Measurements from ENCODE around the gene TBCC.

DNA sequence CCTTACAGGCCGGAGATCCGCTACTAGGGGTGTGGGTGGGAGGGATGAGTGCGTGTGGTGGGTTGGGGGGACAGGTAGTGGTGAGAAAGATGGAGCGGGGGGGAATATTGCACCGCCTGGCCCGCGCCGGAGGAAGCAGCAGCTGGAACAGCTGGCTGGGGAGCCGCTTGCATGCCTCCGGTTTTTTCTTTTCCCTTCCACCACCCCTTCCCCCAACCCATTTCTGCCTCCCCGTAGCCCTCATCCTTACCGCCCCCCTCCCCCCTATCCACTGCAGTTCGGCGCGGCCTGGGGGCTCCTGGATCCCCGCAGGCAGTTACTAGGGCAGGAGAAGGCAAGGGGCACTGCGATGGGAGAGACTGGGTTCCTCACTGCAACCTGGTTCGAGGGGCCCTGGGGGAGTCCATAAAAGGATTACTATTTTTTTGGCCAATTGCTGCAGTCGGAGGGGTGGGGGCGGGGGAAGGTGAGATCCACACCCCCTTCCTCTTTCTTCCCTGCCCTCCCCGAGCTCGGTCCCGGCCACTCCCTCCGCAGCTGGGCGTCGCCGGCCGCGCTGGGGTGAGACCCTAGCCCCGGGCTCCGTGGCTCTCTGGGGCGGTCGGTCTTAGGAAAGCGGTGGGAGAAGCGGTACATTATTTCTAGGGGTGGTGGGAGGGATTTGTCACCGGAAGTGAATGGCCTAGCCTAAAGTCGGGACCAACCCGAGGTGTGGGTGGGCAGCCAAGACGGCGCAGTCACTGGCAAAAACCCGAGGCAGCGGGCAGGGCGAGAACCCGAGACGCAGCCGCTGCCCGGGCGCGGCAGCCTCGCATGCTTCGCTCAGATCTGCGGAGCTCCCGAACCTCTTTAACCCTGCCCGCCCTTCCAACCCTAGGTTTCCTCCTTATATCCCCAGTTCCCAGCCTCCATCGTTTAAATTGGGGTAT lies 824 bp upstream of the TBCC start:
- TF ChIP-seq SMAD9 (CRISPR knock-in tag; IDR thresholded peaks at IDR 0.05): 0 out of 2 replicates have a peak, but pooled peaks have one; percentile 28
- TF ChIP-seq TEAD2 (CRISPR knock-in tag; IDR thresholded peaks at IDR 0.05): no peak
- peak in 1 of 2 experiments; percentile 82; a peak in 3 of 4 replicates for TF ChIP-seq POLR2A (IDR thresholded peaks at IDR 0.05; ENCODE audit: insufficient read depth in 1 of 2, low read depth in 2 of 2, low read length in 2 of 2)
- TF ChIP-seq TCF12 (IDR thresholded peaks at IDR 0.05): no peak
- TF ChIP-seq TCF12 (CRISPR knock-in tag; IDR thresholded peaks at IDR 0.05): peak; percentile 78; the same call in 1 of the 2 replicates
- TF ChIP-seq FOSL2 (CRISPR knock-in tag; IDR thresholded peaks at IDR 0.05): peak; percentile 61
- TF ChIP-seq DR1 (CRISPR knock-in tag; IDR thresholded peaks at IDR 0.05): no peak; the same call in none of the 2 replicates
- TF ChIP-seq ZNF292 (CRISPR knock-in tag; IDR thresholded peaks at IDR 0.05; ENCODE audit: borderline replicate concordance, low read depth): no peak; the same call in 1 of the 2 replicates
- TF ChIP-seq KLF16 (CRISPR knock-in tag; IDR thresholded peaks at IDR 0.05): peak in 1 of 2 experiments; percentile 80; a peak in 2 of 4 replicates
- TF ChIP-seq, protein P1, sequence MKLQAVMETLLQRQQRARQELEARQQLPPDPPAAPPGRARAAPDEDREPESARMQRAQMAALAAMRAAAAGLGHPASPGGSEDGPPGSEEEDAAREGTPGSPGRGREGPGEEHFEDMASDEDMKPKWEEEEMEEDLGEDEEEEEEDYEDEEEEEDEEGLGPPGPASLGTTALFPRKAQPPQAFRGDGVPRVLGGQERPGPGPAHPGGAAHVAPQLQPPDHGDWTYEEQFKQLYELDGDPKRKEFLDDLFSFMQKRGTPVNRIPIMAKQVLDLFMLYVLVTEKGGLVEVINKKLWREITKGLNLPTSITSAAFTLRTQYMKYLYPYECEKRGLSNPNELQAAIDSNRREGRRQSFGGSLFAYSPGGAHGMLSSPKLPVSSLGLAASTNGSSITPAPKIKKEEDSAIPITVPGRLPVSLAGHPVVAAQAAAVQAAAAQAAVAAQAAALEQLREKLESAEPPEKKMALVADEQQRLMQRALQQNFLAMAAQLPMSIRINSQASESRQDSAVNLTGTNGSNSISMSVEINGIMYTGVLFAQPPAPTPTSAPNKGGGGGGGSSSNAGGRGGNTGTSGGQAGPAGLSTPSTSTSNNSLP (IDR thresholded peaks at IDR 0.05; ENCODE audit: low read depth, low read length): no peak
- TF ChIP-seq NCOA2 (CRISPR knock-in tag; IDR thresholded peaks at IDR 0.05): no peak; the same call in 1 of the 2 replicates
- TF ChIP-seq, protein P2, sequence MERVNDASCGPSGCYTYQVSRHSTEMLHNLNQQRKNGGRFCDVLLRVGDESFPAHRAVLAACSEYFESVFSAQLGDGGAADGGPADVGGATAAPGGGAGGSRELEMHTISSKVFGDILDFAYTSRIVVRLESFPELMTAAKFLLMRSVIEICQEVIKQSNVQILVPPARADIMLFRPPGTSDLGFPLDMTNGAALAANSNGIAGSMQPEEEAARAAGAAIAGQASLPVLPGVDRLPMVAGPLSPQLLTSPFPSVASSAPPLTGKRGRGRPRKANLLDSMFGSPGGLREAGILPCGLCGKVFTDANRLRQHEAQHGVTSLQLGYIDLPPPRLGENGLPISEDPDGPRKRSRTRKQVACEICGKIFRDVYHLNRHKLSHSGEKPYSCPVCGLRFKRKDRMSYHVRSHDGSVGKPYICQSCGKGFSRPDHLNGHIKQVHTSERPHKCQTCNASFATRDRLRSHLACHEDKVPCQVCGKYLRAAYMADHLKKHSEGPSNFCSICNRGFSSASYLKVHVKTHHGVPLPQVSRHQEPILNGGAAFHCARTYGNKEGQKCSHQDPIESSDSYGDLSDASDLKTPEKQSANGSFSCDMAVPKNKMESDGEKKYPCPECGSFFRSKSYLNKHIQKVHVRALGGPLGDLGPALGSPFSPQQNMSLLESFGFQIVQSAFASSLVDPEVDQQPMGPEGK (CRISPR knock-in tag; IDR thresholded peaks at IDR 0.05): peak; percentile 94
- TF ChIP-seq, protein P3, sequence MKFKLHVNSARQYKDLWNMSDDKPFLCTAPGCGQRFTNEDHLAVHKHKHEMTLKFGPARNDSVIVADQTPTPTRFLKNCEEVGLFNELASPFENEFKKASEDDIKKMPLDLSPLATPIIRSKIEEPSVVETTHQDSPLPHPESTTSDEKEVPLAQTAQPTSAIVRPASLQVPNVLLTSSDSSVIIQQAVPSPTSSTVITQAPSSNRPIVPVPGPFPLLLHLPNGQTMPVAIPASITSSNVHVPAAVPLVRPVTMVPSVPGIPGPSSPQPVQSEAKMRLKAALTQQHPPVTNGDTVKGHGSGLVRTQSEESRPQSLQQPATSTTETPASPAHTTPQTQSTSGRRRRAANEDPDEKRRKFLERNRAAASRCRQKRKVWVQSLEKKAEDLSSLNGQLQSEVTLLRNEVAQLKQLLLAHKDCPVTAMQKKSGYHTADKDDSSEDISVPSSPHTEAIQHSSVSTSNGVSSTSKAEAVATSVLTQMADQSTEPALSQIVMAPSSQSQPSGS (CRISPR knock-in tag; IDR thresholded peaks at IDR 0.05): peak; percentile 81; the same call in 1 of the 2 replicates
- TF ChIP-seq, protein P4, sequence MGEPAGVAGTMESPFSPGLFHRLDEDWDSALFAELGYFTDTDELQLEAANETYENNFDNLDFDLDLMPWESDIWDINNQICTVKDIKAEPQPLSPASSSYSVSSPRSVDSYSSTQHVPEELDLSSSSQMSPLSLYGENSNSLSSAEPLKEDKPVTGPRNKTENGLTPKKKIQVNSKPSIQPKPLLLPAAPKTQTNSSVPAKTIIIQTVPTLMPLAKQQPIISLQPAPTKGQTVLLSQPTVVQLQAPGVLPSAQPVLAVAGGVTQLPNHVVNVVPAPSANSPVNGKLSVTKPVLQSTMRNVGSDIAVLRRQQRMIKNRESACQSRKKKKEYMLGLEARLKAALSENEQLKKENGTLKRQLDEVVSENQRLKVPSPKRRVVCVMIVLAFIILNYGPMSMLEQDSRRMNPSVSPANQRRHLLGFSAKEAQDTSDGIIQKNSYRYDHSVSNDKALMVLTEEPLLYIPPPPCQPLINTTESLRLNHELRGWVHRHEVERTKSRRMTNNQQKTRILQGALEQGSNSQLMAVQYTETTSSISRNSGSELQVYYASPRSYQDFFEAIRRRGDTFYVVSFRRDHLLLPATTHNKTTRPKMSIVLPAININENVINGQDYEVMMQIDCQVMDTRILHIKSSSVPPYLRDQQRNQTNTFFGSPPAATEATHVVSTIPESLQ (CRISPR knock-in tag; conservative IDR thresholded peaks at IDR 0.05): no peak
